HG03521 (cell line): Measurements from ENCODE around the gene ZNF385A.
A peak's percentile ranks its signal among the peaks of the same experiment; 100 is the strongest.

Experiments
- ATAC-seq: cut with Tn5 transposase; IDR thresholded peaks from one replicate; pipeline ENCODE4 v1.9.1; 2021; ENCODE audit warnings: mild to moderate bottlenecking, moderate library complexity; ENCODE audit not compliant: unreplicated experiment

Gene ZNF385A

DNA sequence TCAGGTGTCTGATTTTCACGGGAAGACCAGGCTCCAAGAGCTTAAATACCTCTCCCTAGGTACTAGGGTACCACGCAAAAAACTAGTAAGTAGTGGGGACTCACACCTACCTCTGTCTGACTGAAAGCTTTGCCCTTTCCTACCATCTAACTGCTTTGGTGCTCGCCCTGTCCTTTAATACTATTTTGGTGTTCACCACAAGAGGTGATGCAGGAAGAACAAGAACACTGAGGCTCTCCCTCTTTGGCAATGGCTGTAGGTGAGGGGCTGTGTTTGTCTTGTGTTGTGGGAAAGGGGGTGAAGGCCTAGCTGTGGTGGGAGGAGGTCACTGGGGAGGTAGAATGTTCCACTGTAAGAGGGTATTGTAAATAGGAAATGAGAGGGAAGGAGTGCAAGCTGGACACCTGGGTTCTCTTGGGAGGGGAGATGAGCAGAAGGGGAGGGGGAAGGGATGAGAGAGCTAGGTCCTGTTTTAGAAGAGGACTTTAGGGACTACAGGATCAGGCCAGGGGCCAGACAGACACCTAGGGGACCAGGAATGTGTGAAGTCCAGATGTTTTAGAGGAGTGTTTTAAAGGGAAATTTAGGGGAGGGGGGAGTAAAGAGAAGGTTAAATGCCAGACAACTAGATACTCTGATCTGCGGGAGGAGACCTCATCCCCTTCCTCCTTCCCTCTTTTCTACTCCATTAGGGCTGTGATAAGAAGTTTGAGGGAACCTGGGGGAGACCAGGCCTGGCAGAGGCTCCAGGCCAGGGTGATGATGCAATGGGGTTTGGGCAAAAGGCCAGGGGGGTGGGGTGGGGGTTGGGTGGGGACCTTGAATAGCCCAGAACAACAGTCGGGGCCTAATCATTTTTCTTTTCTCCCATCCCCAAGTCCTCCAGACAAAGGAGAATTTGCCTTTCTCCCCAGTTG is 32.4 kb upstream of the ZNF385A start:
- no peak for ATAC-seq

GRCh38 chr12:54415221-54415929 is 30.8 kb upstream of the ZNF385A start:
- ATAC-seq = no peak

- no peak for ATAC-seq
These were observed 29.0 kb upstream of the ZNF385A start for GRCh38 chr12:54413284-54414190.

DNA sequence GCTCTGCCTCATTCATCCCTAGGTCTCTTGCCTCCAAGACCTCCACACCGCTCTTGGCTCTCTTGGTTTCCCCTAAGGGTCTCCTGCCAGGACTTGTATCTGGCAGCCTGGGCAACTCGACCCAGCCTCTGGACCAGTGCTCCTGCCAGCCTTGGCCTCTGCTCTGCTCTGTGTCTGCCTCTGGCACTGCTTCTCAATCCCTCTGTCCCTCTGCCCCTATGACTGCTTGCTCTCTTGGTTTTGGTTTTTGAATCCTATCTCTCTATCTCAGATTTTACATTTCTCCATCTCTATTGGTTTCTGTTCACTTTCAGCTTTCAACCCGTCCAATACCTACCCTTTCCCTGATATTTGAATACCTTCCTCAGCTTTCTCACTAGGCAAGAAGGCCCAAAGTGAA is 28.3 kb upstream of the ZNF385A start:
- no peak for ATAC-seq

GRCh38 chr12:54412348-54412747 is 27.8 kb upstream of the ZNF385A start:
- ATAC-seq = no peak

GRCh38 chr12:54411391-54412241 is 27.1 kb upstream of the ZNF385A start:
- no peak for ATAC-seq

GRCh38 chr12:54409267-54409666 is 24.7 kb upstream of the ZNF385A start:
- no peak for ATAC-seq

DNA sequence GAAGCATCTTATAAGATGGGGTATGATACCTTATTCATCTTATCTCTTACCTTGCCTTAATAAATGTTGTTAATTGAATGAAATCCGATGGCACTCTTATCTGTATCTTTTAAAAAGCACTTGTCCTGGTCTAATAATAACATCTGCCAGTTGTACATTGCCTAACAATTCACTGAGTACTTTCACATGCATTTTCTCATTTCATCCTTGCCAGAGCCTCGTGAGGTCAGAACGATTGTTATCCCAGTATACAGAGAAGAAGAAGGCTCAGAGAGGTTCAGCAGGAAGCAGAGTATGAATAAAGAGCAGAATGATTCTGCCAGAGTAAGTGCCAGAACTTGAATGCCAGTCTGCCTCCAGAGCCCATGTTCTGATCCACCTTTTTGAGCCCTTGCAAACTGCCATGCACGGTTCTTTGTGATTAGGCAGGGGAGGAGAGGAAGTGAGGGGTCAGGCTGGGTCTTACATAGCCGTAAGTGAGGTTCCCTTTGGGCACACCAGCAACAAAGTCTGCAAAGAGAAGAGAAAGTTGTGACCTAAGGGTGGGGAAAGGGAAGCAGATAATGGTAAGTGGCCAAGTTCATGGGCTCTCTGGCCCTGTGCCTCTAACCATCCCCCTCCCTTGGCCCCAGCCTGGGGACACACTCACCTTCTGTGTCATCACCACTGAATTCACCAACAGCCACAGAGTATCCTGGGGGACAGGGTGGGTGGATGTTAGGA is 22.8 kb upstream of the ZNF385A start:
- ATAC-seq = no peak

GRCh38 chr12:54405573-54405972 is 21.0 kb upstream of the ZNF385A start:
- ATAC-seq = no peak

DNA sequence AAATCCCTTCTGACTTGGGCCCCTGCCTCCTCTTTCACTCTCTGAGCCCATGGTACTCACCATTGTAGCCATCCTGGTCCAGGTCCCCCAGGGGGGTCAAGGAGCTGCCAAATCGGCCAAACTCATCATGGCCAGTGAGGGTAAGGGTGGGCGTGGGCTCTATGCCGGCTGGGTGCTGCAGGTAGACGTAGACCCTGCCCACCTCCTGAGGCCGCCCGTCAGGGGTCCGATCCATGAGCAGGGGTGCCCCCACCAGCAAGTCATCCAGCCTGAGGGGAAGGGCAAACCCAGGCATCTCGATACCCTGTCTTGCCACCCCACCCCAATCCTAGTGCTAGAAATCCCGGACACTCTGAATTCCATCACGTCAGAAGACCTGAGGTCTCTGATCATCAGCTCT is 20.6 kb upstream of the ZNF385A start:
- no peak for ATAC-seq

- ATAC-seq = no peak
These were observed 19.8 kb upstream of the ZNF385A start for GRCh38 chr12:54404061-54405004.

GRCh38 chr12:54401119-54401518 is 16.6 kb upstream of the ZNF385A start:
- ATAC-seq = no peak

GRCh38 chr12:54398995-54399793 is 14.7 kb upstream of the ZNF385A start:
- ATAC-seq = peak; percentile 78

DNA sequence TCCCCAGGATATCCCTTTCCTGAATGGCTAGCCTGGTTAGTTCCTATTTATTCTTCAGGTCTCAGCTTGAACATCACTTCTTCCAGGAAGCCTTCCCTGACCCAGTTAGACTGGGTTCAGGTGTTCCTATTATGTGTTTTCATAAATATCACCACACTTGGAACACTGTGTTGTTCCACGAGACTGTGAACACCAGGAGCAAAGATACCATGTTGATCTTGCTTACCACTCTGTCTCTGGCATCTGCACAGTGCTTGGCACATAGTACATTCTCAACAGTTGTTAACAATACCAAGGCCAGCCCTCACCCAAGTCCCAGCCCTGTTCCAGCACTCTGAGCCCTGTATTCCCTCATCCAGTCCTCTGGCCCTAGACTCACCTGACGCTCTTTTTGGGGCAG is 13.7 kb upstream of the ZNF385A start:
- ATAC-seq = no peak

GRCh38 chr12:54397157-54397556 is 12.6 kb upstream of the ZNF385A start:
- no peak for ATAC-seq

- no peak for ATAC-seq
These were observed 11.0 kb upstream of the ZNF385A start for GRCh38 chr12:54395545-54395944.

DNA sequence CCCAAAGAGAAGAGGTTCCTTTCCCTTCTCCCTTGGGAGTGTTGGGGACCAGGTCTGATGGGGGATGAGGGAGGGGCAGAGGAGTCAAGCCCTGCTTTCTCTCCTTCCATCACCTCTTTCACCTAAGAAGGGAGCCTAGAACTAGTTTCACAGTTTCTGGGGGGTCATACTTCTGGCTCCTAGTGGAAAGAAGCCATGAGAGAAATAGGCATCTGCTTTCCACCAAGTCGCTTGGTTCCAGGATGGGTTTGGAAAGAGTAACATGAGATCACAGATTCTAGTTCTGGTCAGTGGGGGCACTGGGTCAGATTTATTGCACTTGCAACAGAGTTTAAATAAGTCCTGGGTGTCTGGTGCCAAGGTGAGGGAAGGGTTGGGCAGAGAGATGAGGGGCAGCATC is 10.5 kb upstream of the ZNF385A start:
- no peak for ATAC-seq

- no peak for ATAC-seq
These were observed 9.8 kb upstream of the ZNF385A start for GRCh38 chr12:54394281-54394719.
